ENCODE results near the gene C3orf62.
"Not testable (repeated sequence)": the region's sequence is repeated elsewhere in the genome, so short reads cannot be mapped to it uniquely, and the experiment has no call there.

Gene C3orf62

DNA sequence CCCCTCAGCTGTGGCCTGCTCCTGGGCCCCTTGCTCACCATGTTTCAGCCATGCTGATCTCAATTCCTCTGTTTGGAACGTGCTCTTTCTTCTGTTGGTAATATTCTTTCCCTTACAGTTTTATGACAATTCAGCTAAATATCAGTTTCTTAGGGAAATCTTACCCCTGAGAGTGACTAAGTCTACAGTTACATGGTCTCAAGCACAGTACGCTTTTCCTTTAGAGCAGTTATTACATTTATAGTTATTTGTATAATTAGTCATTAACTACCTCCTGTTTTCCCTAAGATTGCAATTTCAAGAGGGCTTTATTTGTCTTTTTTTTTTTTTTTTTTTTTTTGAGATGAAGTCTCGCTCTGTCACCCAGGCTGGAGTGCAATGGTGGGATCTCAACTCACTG is 23.5 kb downstream of the C3orf62 start:
- Histone ChIP-seq H3K36me3 (ENCODE audit: control insufficient read depth, low read length) (no peaks in the 10 kb centered on the region), H3K79me2 (ENCODE audit: control insufficient read depth, low read length) (no peaks in the 10 kb centered on the region), H3K4me1 (ENCODE audit: control insufficient read depth, low read length) (no peaks in the 10 kb centered on the region), H3F3A (ENCODE audit: control insufficient read depth, insufficient read depth) (no peaks in the 10 kb centered on the region), H3K4me2 (ENCODE audit: low read length) (no peak overlapping the region), H3K9me3 (ENCODE audit: control insufficient read depth, insufficient read depth, low read length) (no peaks in the 10 kb centered on the region), H3K27me3 (ENCODE audit: control insufficient read depth, low read length) (no peaks in the 10 kb centered on the region), H3K4me3 (ENCODE audit: low read length) (no peak overlapping the region), H3K9me2 (replicated peaks; ENCODE audit: control insufficient read depth, low read length) (no peaks in the 10 kb centered on the region), H3K27ac (ENCODE audit: low read depth, low read length) (no peak overlapping the region), H4K20me1 (ENCODE audit: control insufficient read depth, insufficient read depth, low read depth, low read length) (no peaks in the 10 kb centered on the region)
- TF ChIP-seq, protein P1, sequence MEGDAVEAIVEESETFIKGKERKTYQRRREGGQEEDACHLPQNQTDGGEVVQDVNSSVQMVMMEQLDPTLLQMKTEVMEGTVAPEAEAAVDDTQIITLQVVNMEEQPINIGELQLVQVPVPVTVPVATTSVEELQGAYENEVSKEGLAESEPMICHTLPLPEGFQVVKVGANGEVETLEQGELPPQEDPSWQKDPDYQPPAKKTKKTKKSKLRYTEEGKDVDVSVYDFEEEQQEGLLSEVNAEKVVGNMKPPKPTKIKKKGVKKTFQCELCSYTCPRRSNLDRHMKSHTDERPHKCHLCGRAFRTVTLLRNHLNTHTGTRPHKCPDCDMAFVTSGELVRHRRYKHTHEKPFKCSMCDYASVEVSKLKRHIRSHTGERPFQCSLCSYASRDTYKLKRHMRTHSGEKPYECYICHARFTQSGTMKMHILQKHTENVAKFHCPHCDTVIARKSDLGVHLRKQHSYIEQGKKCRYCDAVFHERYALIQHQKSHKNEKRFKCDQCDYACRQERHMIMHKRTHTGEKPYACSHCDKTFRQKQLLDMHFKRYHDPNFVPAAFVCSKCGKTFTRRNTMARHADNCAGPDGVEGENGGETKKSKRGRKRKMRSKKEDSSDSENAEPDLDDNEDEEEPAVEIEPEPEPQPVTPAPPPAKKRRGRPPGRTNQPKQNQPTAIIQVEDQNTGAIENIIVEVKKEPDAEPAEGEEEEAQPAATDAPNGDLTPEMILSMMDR (IDR thresholded peaks at IDR 0.05; ENCODE audit: low read depth, low read length, poor library complexity, severe bottlenecking): no peak
- TF ChIP-seq EZH2phosphoT487 (IDR thresholded peaks at IDR 0.05; ENCODE audit: borderline replicate concordance, low read length): no peak

DNA sequence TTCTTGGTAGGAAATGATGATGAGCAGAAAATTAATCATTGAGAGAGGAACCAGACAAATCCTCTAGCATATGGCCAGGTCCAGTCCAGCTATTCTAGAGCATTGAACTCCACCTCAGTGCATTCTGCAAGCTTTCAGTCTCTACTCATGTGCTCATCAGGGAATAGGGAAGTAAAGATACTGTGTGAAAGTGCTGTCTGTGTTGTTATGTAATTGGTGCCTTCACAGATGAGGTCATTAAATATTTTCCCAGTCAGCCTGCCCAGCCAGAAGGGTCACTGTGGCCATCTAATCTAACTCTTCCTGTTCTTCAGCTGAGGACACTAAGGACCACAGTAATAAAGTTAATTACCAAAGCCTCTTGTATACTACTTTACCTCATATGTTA is 28.2 kb downstream of the C3orf62 start:
- no peak overlapping the region for H3K4me2 ChIP-seq (ENCODE audit: low read length)
- no peaks in the 10 kb centered on the region for H3K36me3 ChIP-seq (ENCODE audit: control insufficient read depth, low read length)
- no peaks in the 10 kb centered on the region for H3K27me3 ChIP-seq (ENCODE audit: control insufficient read depth, low read length)
- H3K4me3 ChIP-seq (ENCODE audit: low read length): no peak overlapping the region
- TF ChIP-seq, protein P1 (IDR thresholded peaks at IDR 0.05; ENCODE audit: low read depth, low read length, poor library complexity, severe bottlenecking): no peak
- no peak for TF ChIP-seq EZH2phosphoT487 (IDR thresholded peaks at IDR 0.05; ENCODE audit: borderline replicate concordance, low read length)
- no peak overlapping the region for H3K27ac ChIP-seq (ENCODE audit: low read depth, low read length)
- no peaks in the 10 kb centered on the region for H3K9me3 ChIP-seq (ENCODE audit: control insufficient read depth, insufficient read depth, low read length)
- H3K4me1 ChIP-seq (ENCODE audit: control insufficient read depth, low read length): no peaks in the 10 kb centered on the region
- no peaks in the 10 kb centered on the region for H3K9me2 ChIP-seq (replicated peaks; ENCODE audit: control insufficient read depth, low read length)
- no peaks in the 10 kb centered on the region for H3F3A ChIP-seq (ENCODE audit: control insufficient read depth, insufficient read depth)
- no peaks in the 10 kb centered on the region for H3K79me2 ChIP-seq (ENCODE audit: control insufficient read depth, low read length)
- H4K20me1 ChIP-seq (ENCODE audit: control insufficient read depth, insufficient read depth, low read depth, low read length): no peaks in the 10 kb centered on the region

- H3F3A ChIP-seq (ENCODE audit: control insufficient read depth, insufficient read depth): no peaks in the 10 kb centered on the region
- no peaks in the 10 kb centered on the region for H3K9me3 ChIP-seq (ENCODE audit: control insufficient read depth, insufficient read depth, low read length)
- H3K27me3 ChIP-seq (ENCODE audit: control insufficient read depth, low read length): no peaks in the 10 kb centered on the region
- H3K4me1 ChIP-seq (ENCODE audit: control insufficient read depth, low read length): no peaks in the 10 kb centered on the region
- H3K4me3 ChIP-seq (ENCODE audit: low read length): no peak overlapping the region
- no peaks in the 10 kb centered on the region for H3K79me2 ChIP-seq (ENCODE audit: control insufficient read depth, low read length)
- H3K27ac ChIP-seq (ENCODE audit: low read depth, low read length): no peak overlapping the region
- H3K9me2 ChIP-seq (replicated peaks; ENCODE audit: control insufficient read depth, low read length): no peaks in the 10 kb centered on the region
- no peaks in the 10 kb centered on the region for H3K36me3 ChIP-seq (ENCODE audit: control insufficient read depth, low read length)
- TF ChIP-seq EZH2phosphoT487 (IDR thresholded peaks at IDR 0.05; ENCODE audit: borderline replicate concordance, low read length): no peak
- TF ChIP-seq, protein P1 (IDR thresholded peaks at IDR 0.05; ENCODE audit: low read depth, low read length, poor library complexity, severe bottlenecking): no peak
- no peaks in the 10 kb centered on the region for H4K20me1 ChIP-seq (ENCODE audit: control insufficient read depth, insufficient read depth, low read depth, low read length)
- no peak overlapping the region for H3K4me2 ChIP-seq (ENCODE audit: low read length)
Measured at GRCh38 chr3:49244581-49245205, 32.3 kb downstream of the C3orf62 start.

DNA sequence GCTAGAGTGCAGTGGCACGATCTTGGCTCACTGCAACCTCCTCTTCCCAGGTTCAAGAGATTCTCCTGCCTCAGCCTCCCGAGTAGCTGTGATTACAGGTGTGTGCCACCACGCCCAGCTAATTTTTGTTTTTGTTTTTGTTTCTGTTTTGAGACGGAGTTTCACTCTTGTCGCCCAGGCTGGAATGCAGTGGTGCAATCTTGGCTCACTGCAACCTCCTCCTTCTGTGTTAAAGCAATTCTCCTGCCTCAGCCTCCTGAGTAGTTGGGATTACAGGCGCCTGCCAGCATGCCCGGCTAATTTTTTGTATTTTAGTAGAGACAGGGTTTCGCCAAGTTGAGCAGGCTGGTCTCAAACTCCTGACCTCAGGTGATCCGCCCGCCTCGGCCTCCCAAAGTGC is 36.9 kb downstream of the C3orf62 start:
- H3K9me2 ChIP-seq (replicated peaks; ENCODE audit: control insufficient read depth, low read length); H3K4me1 ChIP-seq (ENCODE audit: control insufficient read depth, low read length); H4K20me1 ChIP-seq (ENCODE audit: control insufficient read depth, insufficient read depth, low read depth, low read length); H3K9me3 ChIP-seq (ENCODE audit: control insufficient read depth, insufficient read depth, low read length); H3K4me2 ChIP-seq (ENCODE audit: low read length); H3K27ac ChIP-seq (ENCODE audit: low read depth, low read length); H3K79me2 ChIP-seq (ENCODE audit: control insufficient read depth, low read length); H3F3A ChIP-seq (ENCODE audit: control insufficient read depth, insufficient read depth); H3K27me3 ChIP-seq (ENCODE audit: control insufficient read depth, low read length); H3K4me3 ChIP-seq (ENCODE audit: low read length); H3K36me3 ChIP-seq (ENCODE audit: control insufficient read depth, low read length): not testable (repeated sequence)

Data from DOHH2 (cell line).